HuH-7.5 (cell line): Measurements from ENCODE around the gene ACOT2.

Source experiments
- DNase-seq: peaks from one replicate; pipeline ENCODE4 v3.0.0; 2011; ENCODE audit warnings: low spot score

Gene ACOT2

GRCh38 chr14:73613419-73613963, 44.5 kb downstream of the ACOT2 start:
- DNase-seq, result no peak

GRCh38 chr14:73616831-73617230, 47.8 kb downstream of the ACOT2 start:
- no peak for DNase-seq

- DNase-seq, result no peak
Measured at GRCh38 chr14:73619524-73619923, 50.5 kb downstream of the ACOT2 start.

GRCh38 chr14:73620268-73620667, 51.3 kb downstream of the ACOT2 start:
- no peak for DNase-seq

- no peak for DNase-seq
Measured at GRCh38 chr14:73623504-73624054, 54.6 kb downstream of the ACOT2 start.
